Liver (tissue), 9 donors: Measurements from ENCODE around the gene RALGPS1. TPM values are rescaled to one million over a fixed set of nuclear protein-coding genes. Genes with fewer than 3 reads are reported as not detected.

Source experiments
- DNase-seq: peaks from one replicate; pipeline ENCODE4 v3.0.0-alpha.2; 2017; ENCODE audit warnings: low spot score
- H3K27ac ChIP-seq, 2 donors: one replicate each; pipeline ENCODE4 v1.7.0; 2013; ENCODE audit warnings: inconsistent platforms in 2 of 2, low read length in 2 of 2, control low read depth in 1 of 2, low read depth in 1 of 2, mild to moderate bottlenecking in 1 of 2
- H3K27me3 ChIP-seq, 4 donors: one replicate each; pipeline versions ENCODE4 v1.6.1 to v1.7.0; 2013; ENCODE audit warnings: low read length in 3 of 4, inconsistent platforms in 1 of 4, mild to moderate bottlenecking in 1 of 4, moderate library complexity in 1 of 4; ENCODE audit not compliant: control insufficient read depth in 4 of 4, insufficient read depth in 4 of 4
- H3K36me3 ChIP-seq, 4 donors: one replicate each; pipeline versions ENCODE4 v1.6.1 to v1.7.0; 2013; ENCODE audit warnings: low read length in 3 of 4, mild to moderate bottlenecking in 3 of 4, low read depth in 1 of 4, moderate library complexity in 1 of 4; ENCODE audit not compliant: control insufficient read depth in 4 of 4, insufficient read depth in 3 of 4
- H3K4me1 ChIP-seq, 4 donors: one replicate each; pipeline versions ENCODE4 v1.6.1 to v1.7.0; 2013; ENCODE audit warnings: low read length in 3 of 4, mild to moderate bottlenecking in 3 of 4, moderate library complexity in 1 of 4; ENCODE audit not compliant: control insufficient read depth in 4 of 4, insufficient read depth in 4 of 4
- H3K4me3 ChIP-seq, 3 donors: one replicate each; pipeline versions ENCODE4 v1.6.1 to v1.7.0; 2013; ENCODE audit warnings: low read length in 3 of 3, control low read depth in 1 of 3, low read depth in 1 of 3, mild to moderate bottlenecking in 1 of 3
- H3K9ac ChIP-seq, 2 donors: one replicate each; pipeline ENCODE4 v1.7.0; 2013; ENCODE audit warnings: low read length in 2 of 2, mild to moderate bottlenecking in 2 of 2, moderate library complexity in 2 of 2, control low read depth in 1 of 2, low read depth in 1 of 2
- H3K9me3 ChIP-seq, 4 donors: one replicate each; pipeline versions ENCODE4 v1.6.1 to v1.7.0; 2013; ENCODE audit warnings: low read length in 3 of 4; ENCODE audit not compliant: control insufficient read depth in 4 of 4
- EGR1 ChIP-seq, 2 donors: IDR thresholded peaks; 2 replicates each; pipeline ENCODE4 v1.6.1; 2016 to 2018; ENCODE audit warnings: antibody characterized with exemption in 2 of 2, low read depth in 2 of 2
- FOXA1 ChIP-seq: IDR thresholded peaks from 2 replicates; pipeline ENCODE4 v1.6.1; 2016; ENCODE audit warnings: antibody characterized with exemption
- FOXA2 ChIP-seq: IDR thresholded peaks from 2 replicates; pipeline ENCODE4 v1.6.1; 2016; ENCODE audit warnings: antibody characterized with exemption
- HNF4A ChIP-seq, 2 donors: conservative IDR thresholded peaks; 2 replicates each; pipeline ENCODE4 v1.6.1; 2016; ENCODE audit warnings: antibody characterized with exemption in 2 of 2, mild to moderate bottlenecking in 2 of 2
- HNF4G ChIP-seq: IDR thresholded peaks from 2 replicates; pipeline ENCODE4 v1.6.1; 2016; ENCODE audit warnings: antibody characterized with exemption
- JUND ChIP-seq, 2 donors: IDR thresholded peaks; 2 replicates each; pipeline ENCODE4 v1.6.1; 2016; ENCODE audit warnings: antibody characterized with exemption in 2 of 2
- NR2F2 ChIP-seq: IDR thresholded peaks from 2 replicates; pipeline ENCODE4 v1.6.1; 2016; ENCODE audit warnings: antibody characterized with exemption
- RAD21 ChIP-seq, 2 donors: IDR thresholded peaks; 2 replicates each; pipeline ENCODE4 v1.6.1; 2016; ENCODE audit warnings: antibody characterized with exemption in 2 of 2, mild to moderate bottlenecking in 2 of 2
- RXRA ChIP-seq, 2 donors: IDR thresholded peaks; 2 replicates each; pipeline ENCODE4 v1.6.1; 2017 to 2018; ENCODE audit warnings: antibody characterized with exemption in 2 of 2, mild to moderate bottlenecking in 1 of 2
- SP1 ChIP-seq: IDR thresholded peaks from 2 replicates; pipeline ENCODE4 v1.6.1; 2018; ENCODE audit warnings: antibody characterized with exemption, mild to moderate bottlenecking
- TAF1 ChIP-seq: conservative IDR thresholded peaks from 2 replicates; pipeline ENCODE4 v1.6.1; 2016; ENCODE audit warnings: antibody characterized with exemption, mild to moderate bottlenecking
- YY1 ChIP-seq: IDR thresholded peaks from 2 replicates; pipeline ENCODE4 v1.6.1; 2016; ENCODE audit warnings: antibody characterized with exemption, mild to moderate bottlenecking
- WGBS: extraction: QIAGEN DNeasy Blood & Tissue Kit; methylation state at CpG from one replicate; pipeline ENCODE4 v1.1.7; 2013; 5-methylcytosine and 5-hydroxymethylcytosine counted together
- polyA plus RNA-seq, 2 donors: library from polyadenylated mRNA; stranded (reverse) in 1 of 2; unstranded in 1 of 2; fragments of 200-250 nt in 1 of 2; fragments of >200 nt in 1 of 2; fragmentation: Nextera tagmentation in 1 of 2; extraction: Ambion mirVana in 1 of 2; gene quantifications; one replicate each; pipeline versions ENCODE4 v1.2.1 to v1.2.3, GENCODE V29; 2013 to 2015
- total RNA-seq, 2 donors: library from RNA; depleted of rRNA; stranded (reverse); fragments of >200 nt; gene quantifications; one replicate each; pipeline ENCODE4 v1.2.3, GENCODE V29; 2014
- TF ChIP-seq, protein P1 (sequence below): fragments of 150-350 bp; IDR thresholded peaks from 2 replicates; pipeline ENCODE4 v1.5.1; 2017; ENCODE audit warnings: improper control_type of control experiment, low read depth, low read length; ENCODE audit not compliant: missing input control
- TF ChIP-seq, protein P2 (sequence below): IDR thresholded peaks from 2 replicates; pipeline ENCODE4 v1.6.1; 2016; ENCODE audit warnings: antibody characterized with exemption
- TF ChIP-seq, protein P3 (sequence below): IDR thresholded peaks from 2 replicates; pipeline ENCODE4 v1.6.1; 2016; ENCODE audit warnings: antibody characterized with exemption, mild to moderate bottlenecking
- TF ChIP-seq, protein P4 (sequence below): IDR thresholded peaks from 2 replicates; pipeline ENCODE4 v1.6.1; 2016; ENCODE audit warnings: antibody characterized with exemption
- TF ChIP-seq, protein P5 (sequence below): IDR thresholded peaks from 2 replicates; pipeline ENCODE4 v1.6.1; 2016; ENCODE audit warnings: antibody characterized with exemption
- donor health status: healthy.
- donor health status: healthy.
- donor health status: healthy.
- donor health status: healthy.
- donor health status: healthy.

RALGPS1 gene
- total and polyA plus RNA-seq, 4 donors, result 1.4 to 2.7 (median 2.0) TPM

DNA sequence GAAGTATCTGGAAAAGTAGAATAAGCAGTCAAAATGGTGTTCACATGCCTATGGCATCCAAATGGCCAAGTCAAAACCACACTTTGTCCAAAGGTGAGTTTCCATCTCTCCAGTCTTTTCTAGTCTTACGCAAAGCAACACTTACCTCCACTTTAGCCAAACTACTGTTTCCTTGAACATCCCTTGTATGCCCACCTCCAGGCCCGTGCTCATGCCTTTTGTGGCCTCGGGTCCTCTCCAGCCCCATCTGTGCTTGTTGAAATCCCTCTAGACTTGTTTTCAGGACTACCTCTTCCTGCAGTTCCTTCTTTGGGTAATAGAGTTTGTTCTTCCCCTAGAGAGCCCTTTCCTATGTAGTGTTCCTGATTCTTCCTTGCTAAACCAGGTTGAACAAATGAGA is 146.8 kb downstream of the RALGPS1 start:
- H3K4me3 ChIP-seq, result no peak overlapping the region
- no peaks in the 10 kb centered on the region for H3K9me3 ChIP-seq
- peaks cover 0 to 3% (median 0%) of the 10 kb centered on the region in 4 donors for H3K4me1 ChIP-seq
- H3K27ac ChIP-seq, result no peak overlapping the region
- no peaks in the 10 kb centered on the region for H3K36me3 ChIP-seq
- no peak overlapping the region for H3K9ac ChIP-seq
- TF ChIP-seq YY1 (no peak), TAF1 (no peak), JUND (IDR thresholded peaks at IDR 0.05) (no peak), FOXA2 (no peak), SP1 (no peak), HNF4A (conservative IDR thresholded peaks at IDR 0.05) (no peak), FOXA1 (no peak), RXRA (IDR thresholded peaks at IDR 0.05) (no peak), NR2F2 (no peak), HNF4G (no peak), RAD21 (IDR thresholded peaks at IDR 0.05) (no peak), EGR1 (IDR thresholded peaks at IDR 0.05; ENCODE audit: low read depth in 2 of 2) (no peak)
- TF ChIP-seq, protein P1, sequence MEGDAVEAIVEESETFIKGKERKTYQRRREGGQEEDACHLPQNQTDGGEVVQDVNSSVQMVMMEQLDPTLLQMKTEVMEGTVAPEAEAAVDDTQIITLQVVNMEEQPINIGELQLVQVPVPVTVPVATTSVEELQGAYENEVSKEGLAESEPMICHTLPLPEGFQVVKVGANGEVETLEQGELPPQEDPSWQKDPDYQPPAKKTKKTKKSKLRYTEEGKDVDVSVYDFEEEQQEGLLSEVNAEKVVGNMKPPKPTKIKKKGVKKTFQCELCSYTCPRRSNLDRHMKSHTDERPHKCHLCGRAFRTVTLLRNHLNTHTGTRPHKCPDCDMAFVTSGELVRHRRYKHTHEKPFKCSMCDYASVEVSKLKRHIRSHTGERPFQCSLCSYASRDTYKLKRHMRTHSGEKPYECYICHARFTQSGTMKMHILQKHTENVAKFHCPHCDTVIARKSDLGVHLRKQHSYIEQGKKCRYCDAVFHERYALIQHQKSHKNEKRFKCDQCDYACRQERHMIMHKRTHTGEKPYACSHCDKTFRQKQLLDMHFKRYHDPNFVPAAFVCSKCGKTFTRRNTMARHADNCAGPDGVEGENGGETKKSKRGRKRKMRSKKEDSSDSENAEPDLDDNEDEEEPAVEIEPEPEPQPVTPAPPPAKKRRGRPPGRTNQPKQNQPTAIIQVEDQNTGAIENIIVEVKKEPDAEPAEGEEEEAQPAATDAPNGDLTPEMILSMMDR, result no peak
- TF ChIP-seq, protein P2, sequence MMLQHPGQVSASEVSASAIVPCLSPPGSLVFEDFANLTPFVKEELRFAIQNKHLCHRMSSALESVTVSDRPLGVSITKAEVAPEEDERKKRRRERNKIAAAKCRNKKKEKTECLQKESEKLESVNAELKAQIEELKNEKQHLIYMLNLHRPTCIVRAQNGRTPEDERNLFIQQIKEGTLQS, result no peak
- TF ChIP-seq, protein P3, sequence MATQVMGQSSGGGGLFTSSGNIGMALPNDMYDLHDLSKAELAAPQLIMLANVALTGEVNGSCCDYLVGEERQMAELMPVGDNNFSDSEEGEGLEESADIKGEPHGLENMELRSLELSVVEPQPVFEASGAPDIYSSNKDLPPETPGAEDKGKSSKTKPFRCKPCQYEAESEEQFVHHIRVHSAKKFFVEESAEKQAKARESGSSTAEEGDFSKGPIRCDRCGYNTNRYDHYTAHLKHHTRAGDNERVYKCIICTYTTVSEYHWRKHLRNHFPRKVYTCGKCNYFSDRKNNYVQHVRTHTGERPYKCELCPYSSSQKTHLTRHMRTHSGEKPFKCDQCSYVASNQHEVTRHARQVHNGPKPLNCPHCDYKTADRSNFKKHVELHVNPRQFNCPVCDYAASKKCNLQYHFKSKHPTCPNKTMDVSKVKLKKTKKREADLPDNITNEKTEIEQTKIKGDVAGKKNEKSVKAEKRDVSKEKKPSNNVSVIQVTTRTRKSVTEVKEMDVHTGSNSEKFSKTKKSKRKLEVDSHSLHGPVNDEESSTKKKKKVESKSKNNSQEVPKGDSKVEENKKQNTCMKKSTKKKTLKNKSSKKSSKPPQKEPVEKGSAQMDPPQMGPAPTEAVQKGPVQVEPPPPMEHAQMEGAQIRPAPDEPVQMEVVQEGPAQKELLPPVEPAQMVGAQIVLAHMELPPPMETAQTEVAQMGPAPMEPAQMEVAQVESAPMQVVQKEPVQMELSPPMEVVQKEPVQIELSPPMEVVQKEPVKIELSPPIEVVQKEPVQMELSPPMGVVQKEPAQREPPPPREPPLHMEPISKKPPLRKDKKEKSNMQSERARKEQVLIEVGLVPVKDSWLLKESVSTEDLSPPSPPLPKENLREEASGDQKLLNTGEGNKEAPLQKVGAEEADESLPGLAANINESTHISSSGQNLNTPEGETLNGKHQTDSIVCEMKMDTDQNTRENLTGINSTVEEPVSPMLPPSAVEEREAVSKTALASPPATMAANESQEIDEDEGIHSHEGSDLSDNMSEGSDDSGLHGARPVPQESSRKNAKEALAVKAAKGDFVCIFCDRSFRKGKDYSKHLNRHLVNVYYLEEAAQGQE, result no peak
- TF ChIP-seq, protein P4, sequence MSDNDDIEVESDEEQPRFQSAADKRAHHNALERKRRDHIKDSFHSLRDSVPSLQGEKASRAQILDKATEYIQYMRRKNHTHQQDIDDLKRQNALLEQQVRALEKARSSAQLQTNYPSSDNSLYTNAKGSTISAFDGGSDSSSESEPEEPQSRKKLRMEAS, result no peak
- TF ChIP-seq, protein P5, sequence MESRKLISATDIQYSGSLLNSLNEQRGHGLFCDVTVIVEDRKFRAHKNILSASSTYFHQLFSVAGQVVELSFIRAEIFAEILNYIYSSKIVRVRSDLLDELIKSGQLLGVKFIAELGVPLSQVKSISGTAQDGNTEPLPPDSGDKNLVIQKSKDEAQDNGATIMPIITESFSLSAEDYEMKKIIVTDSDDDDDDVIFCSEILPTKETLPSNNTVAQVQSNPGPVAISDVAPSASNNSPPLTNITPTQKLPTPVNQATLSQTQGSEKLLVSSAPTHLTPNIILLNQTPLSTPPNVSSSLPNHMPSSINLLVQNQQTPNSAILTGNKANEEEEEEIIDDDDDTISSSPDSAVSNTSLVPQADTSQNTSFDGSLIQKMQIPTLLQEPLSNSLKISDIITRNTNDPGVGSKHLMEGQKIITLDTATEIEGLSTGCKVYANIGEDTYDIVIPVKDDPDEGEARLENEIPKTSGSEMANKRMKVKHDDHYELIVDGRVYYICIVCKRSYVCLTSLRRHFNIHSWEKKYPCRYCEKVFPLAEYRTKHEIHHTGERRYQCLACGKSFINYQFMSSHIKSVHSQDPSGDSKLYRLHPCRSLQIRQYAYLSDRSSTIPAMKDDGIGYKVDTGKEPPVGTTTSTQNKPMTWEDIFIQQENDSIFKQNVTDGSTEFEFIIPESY, result no peak
- 94% methylated on average over 3 of the region's 3 CpGs for WGBS
- no peak for DNase-seq
- no peaks in the 10 kb centered on the region for H3K27me3 ChIP-seq

DNA sequence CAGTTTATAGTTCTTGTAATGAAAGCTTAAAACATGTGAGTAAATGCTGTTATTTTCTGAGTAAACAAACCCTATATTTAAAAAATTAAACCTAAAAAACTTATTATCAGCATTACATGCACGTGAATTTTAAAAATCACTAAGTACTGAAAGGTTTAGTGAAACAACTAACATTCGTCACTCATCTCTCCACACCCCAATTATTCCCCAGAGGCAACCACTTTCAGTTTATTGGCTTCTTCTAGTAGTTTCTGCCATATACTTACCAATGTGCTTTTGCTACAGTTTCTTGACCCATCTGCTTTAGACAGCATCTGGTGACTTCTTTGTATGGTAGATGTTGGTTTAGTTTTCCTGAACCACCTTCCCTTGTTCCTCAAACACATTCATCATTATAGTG is 149.8 kb downstream of the RALGPS1 start:
- no peaks in the 10 kb centered on the region for H3K27me3 ChIP-seq
- WGBS, result 94% methylated on average over 2 of the region's 2 CpGs
- no peak for TF ChIP-seq FOXA2
- H3K9me3 ChIP-seq, result no peaks in the 10 kb centered on the region
- no peak for DNase-seq
- H3K36me3 ChIP-seq, result no peaks in the 10 kb centered on the region
- no peak overlapping the region for H3K9ac ChIP-seq
- H3K4me3 ChIP-seq, result no peak overlapping the region
- H3K4me1 ChIP-seq, result peaks cover 0 to 3% (median 0%) of the 10 kb centered on the region in 4 donors
- H3K27ac ChIP-seq, result no peak overlapping the region
